GM18499 (cell line): Measurements from ENCODE around the gene NIT1.
A peak's percentile ranks its signal among the peaks of the same experiment; 100 is the strongest.
"Not testable (repeated sequence)": the region's sequence is repeated elsewhere in the genome, so short reads cannot be mapped to it uniquely, and the experiment has no call there.

ENCODE experiments used
- ATAC-seq: cut with Tn5 transposase; IDR thresholded peaks from one replicate; pipeline ENCODE4 v1.9.1; 2021; ENCODE audit warnings: moderate number of reproducible peaks; ENCODE audit not compliant: insufficient read depth, unreplicated experiment

The NIT1 gene

GRCh38 chr1:161111117-161111516 is 6.8 kb upstream of the NIT1 start:
- no peak for ATAC-seq

- no peak for ATAC-seq
These were observed 6.4 kb upstream of the NIT1 start for GRCh38 chr1:161111527-161111926.

GRCh38 chr1:161113915-161114314 is 4.0 kb upstream of the NIT1 start:
- no peak for ATAC-seq

GRCh38 chr1:161114556-161114955 is 3.3 kb upstream of the NIT1 start:
- ATAC-seq, result no peak

- ATAC-seq, result no peak
These were observed 2.7 kb upstream of the NIT1 start for GRCh38 chr1:161115132-161115711.

- not testable (repeated sequence) for ATAC-seq
These were observed 1.9 kb upstream of the NIT1 start for GRCh38 chr1:161115961-161116360.

- no peak for ATAC-seq
These were observed 1.4 kb downstream of the NIT1 start for GRCh38 chr1:161119092-161119903.

GRCh38 chr1:161121042-161121650 is 3.2 kb downstream of the NIT1 start:
- no peak for ATAC-seq

GRCh38 chr1:161121834-161122233 is 3.9 kb downstream of the NIT1 start:
- no peak for ATAC-seq

- ATAC-seq, result no peak
These were observed 5.1 kb downstream of the NIT1 start for GRCh38 chr1:161122967-161123366.

GRCh38 chr1:161127649-161128048 is 9.7 kb downstream of the NIT1 start:
- ATAC-seq, result no peak

GRCh38 chr1:161128591-161129420 is 10.9 kb downstream of the NIT1 start:
- no peak for ATAC-seq

GRCh38 chr1:161130266-161130665 is 12.4 kb downstream of the NIT1 start:
- no peak for ATAC-seq

- no peak for ATAC-seq
These were observed 13.9 kb downstream of the NIT1 start for GRCh38 chr1:161131523-161132409.

- peak; percentile 95 for ATAC-seq
These were observed 14.7 kb downstream of the NIT1 start, which contains the start of gene DEDD for GRCh38 chr1:161132410-161133219. DEDD (minus strand) TSS chr1:161132667; CDS start chr1:161124462, 8,205 bp downstream.

GRCh38 chr1:161133220-161133740 is 15.4 kb downstream of the NIT1 start:
- no peak for ATAC-seq

GRCh38 chr1:161137881-161138280 is 20.0 kb downstream of the NIT1 start:
- no peak for ATAC-seq

GRCh38 chr1:161138431-161138830 is 20.5 kb downstream of the NIT1 start:
- no peak for ATAC-seq

- ATAC-seq, result no peak
These were observed 21.9 kb downstream of the NIT1 start for GRCh38 chr1:161139766-161140165.
